ENCODE results near the gene AFMID.

The AFMID gene

GRCh38 chr17:78180508-78180907 lies 6.7 kb upstream of the AFMID start:
- FAIRE-seq, result no peak

- no peak for FAIRE-seq
These were observed 4.7 kb upstream of the AFMID start for GRCh38 chr17:78182504-78182903.

- FAIRE-seq, result no peak
These were observed 3.2 kb upstream of the AFMID start for GRCh38 chr17:78183916-78184315.

GRCh38 chr17:78184351-78184750 lies 2.8 kb upstream of the AFMID start:
- no peak for FAIRE-seq

- no peak for FAIRE-seq
These were observed 2.3 kb upstream of the AFMID start for GRCh38 chr17:78184868-78185267.

GRCh38 chr17:78185981-78186691 lies 1.0 kb upstream of the AFMID start:
- no peak for FAIRE-seq

GRCh38 chr17:78196716-78197115 lies 9.6 kb downstream of the AFMID start:
- no peak for FAIRE-seq

GRCh38 chr17:78197147-78197832 lies 10.1 kb downstream of the AFMID start:
- no peak for FAIRE-seq

- FAIRE-seq, result no peak
These were observed 13.3 kb downstream of the AFMID start for GRCh38 chr17:78200451-78200850.

GRCh38 chr17:78202666-78203065 lies 15.5 kb downstream of the AFMID start:
- FAIRE-seq, result no peak

- no peak for FAIRE-seq
These were observed 17.4 kb downstream of the AFMID start for GRCh38 chr17:78204387-78205123.

- no peak for FAIRE-seq
These were observed 18.1 kb downstream of the AFMID start for GRCh38 chr17:78205124-78205775.

- no peak for FAIRE-seq
These were observed 19.1 kb downstream of the AFMID start for GRCh38 chr17:78206298-78206697.

GRCh38 chr17:78208486-78208885 lies 21.3 kb downstream of the AFMID start:
- FAIRE-seq, result no peak

GRCh38 chr17:78210111-78210510 lies 22.9 kb downstream of the AFMID start:
- no peak for FAIRE-seq

- FAIRE-seq, result no peak
These were observed 23.9 kb downstream of the AFMID start for GRCh38 chr17:78211032-78211431.

- no peak for FAIRE-seq
These were observed 27.0 kb downstream of the AFMID start, which contains the start of gene BIRC5 for GRCh38 chr17:78214016-78214705. Gene BIRC5, plus strand, starts transcription at chr17:78214253. Its CDS starts 64 bp downstream, at chr17:78214317.

- FAIRE-seq, result no peak
These were observed 27.5 kb downstream of the AFMID start for GRCh38 chr17:78214706-78215061.

GRCh38 chr17:78219396-78220150 lies 32.4 kb downstream of the AFMID start:
- FAIRE-seq, result no peak

GRCh38 chr17:78223061-78223460 lies 35.9 kb downstream of the AFMID start:
- FAIRE-seq, result no peak

- FAIRE-seq, result no peak
These were observed 36.6 kb downstream of the AFMID start for GRCh38 chr17:78223765-78224164.

Data from TTC549 (cell line).